DOHH2 (cell line): Measurements from ENCODE around the gene IRGC.

Experiments used
- EZH2phosphoT487 ChIP-seq: fragments of 200-600 bp; sonication (generic); IDR thresholded peaks from 2 replicates; pipeline ENCODE4 v1.6.1; 2017; ENCODE audit warnings: borderline replicate concordance, mild to moderate bottlenecking, antibody characterized with exemption, low read length, moderate library complexity, mixed read lengths
- TF ChIP-seq, protein P1 (sequence below): fragments of 200-600 bp; sonication (generic); IDR thresholded peaks from one replicate; pipeline ENCODE4 v1.5.1; 2014; ENCODE audit warnings: antibody characterized with exemption, mild to moderate bottlenecking, low read depth, low read length; ENCODE audit not compliant: poor library complexity, severe bottlenecking

DNA sequence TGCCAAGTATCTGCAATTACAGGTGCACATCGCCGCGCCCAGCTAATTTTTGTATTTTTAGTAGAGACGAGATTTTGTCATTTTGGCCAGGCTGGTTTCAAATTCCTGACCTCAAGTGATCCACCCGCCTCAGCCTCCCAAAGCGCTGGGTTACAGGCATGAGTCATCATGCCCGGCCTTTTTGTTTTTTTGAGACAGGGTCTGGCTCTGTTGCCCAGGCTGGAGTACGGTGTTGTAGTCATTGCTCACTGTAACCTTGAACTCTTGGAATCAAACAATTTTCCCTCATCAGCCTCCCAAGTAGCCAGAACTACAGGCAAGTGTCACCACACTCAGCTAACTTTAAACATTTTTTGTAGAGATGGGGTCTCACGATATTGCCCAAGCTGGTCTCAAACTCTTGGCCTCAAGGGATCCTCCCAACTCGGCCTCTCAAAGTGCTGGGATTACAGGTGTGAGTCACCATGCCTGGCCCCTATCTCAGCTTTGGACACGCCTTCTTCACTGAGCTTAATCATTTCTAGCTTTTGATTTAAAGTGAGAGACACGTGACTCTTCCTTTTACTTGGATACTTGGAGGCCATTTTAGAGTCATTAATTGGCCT is 4.0 kb upstream of the IRGC start:
- TF ChIP-seq, protein P1, sequence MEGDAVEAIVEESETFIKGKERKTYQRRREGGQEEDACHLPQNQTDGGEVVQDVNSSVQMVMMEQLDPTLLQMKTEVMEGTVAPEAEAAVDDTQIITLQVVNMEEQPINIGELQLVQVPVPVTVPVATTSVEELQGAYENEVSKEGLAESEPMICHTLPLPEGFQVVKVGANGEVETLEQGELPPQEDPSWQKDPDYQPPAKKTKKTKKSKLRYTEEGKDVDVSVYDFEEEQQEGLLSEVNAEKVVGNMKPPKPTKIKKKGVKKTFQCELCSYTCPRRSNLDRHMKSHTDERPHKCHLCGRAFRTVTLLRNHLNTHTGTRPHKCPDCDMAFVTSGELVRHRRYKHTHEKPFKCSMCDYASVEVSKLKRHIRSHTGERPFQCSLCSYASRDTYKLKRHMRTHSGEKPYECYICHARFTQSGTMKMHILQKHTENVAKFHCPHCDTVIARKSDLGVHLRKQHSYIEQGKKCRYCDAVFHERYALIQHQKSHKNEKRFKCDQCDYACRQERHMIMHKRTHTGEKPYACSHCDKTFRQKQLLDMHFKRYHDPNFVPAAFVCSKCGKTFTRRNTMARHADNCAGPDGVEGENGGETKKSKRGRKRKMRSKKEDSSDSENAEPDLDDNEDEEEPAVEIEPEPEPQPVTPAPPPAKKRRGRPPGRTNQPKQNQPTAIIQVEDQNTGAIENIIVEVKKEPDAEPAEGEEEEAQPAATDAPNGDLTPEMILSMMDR, result no peak
- TF ChIP-seq EZH2phosphoT487, result no peak
